Osteoblast (primary cell): Measurements from ENCODE around the gene P2RY6. TPM values are rescaled to one million over a fixed set of nuclear protein-coding genes. Genes with fewer than 3 reads are reported as not detected.

Source experiments
- DNase-seq: peaks from one replicate; pipeline ENCODE4 v3.0.0; 2011; ENCODE audit warnings: low spot score, mixed read lengths; ENCODE audit not compliant: insufficient read length; ENCODE audit errors: missing footprints
- H2AFZ ChIP-seq: 2 replicates; pipeline ENCODE4 v1.6.0; 2011; ENCODE audit warnings: mild to moderate bottlenecking, low read length
- H3K27ac ChIP-seq: 2 replicates; pipeline ENCODE4 v1.5.1; 2011; ENCODE audit warnings: mild to moderate bottlenecking, low read depth, low read length, moderate library complexity
- H3K27me3 ChIP-seq: 2 replicates; pipeline ENCODE4 v1.6.0; 2012; ENCODE audit warnings: mild to moderate bottlenecking, control low read depth, inconsistent platforms, low read length, moderate library complexity; ENCODE audit not compliant: insufficient read depth
- H3K36me3 ChIP-seq: 2 replicates; pipeline ENCODE4 v1.5.1; 2011; ENCODE audit warnings: mild to moderate bottlenecking, low read length, control low read depth, moderate library complexity; ENCODE audit not compliant: insufficient read depth
- H3K4me1 ChIP-seq: 2 replicates; pipeline ENCODE4 v1.5.1; 2011; ENCODE audit warnings: mild to moderate bottlenecking, low read length, control low read depth, moderate library complexity; ENCODE audit not compliant: insufficient read depth
- H3K4me2 ChIP-seq: 2 replicates; pipeline ENCODE4 v1.6.0; 2011; ENCODE audit warnings: mild to moderate bottlenecking, low read length; ENCODE audit not compliant: insufficient read depth
- H3K4me3 ChIP-seq: fragments of 200-600 bp; sonication (generic); 3 replicates; pipeline ENCODE4 v1.5.1; 2012; ENCODE audit warnings: mild to moderate bottlenecking, low read length, inconsistent platforms; ENCODE audit not compliant: insufficient read depth
- H3K79me2 ChIP-seq: 2 replicates; pipeline ENCODE4 v1.6.0; 2012; ENCODE audit warnings: mild to moderate bottlenecking, low read length, control low read depth, inconsistent platforms; ENCODE audit not compliant: insufficient read depth
- H3K9me3 ChIP-seq: 2 replicates; pipeline ENCODE4 v1.5.1; 2011; ENCODE audit warnings: low read depth, low read length, control low read depth
- H4K20me1 ChIP-seq: 2 replicates; pipeline ENCODE4 v1.6.0; 2012; ENCODE audit warnings: mild to moderate bottlenecking, low read length, control low read depth; ENCODE audit not compliant: insufficient read depth
- CTCF ChIP-seq: IDR thresholded peaks from 2 replicates; pipeline ENCODE4 v1.5.1; 2011; ENCODE audit warnings: mild to moderate bottlenecking, low read depth, low read length, moderate library complexity; ENCODE audit errors: extremely low read depth
- total RNA-seq: library from RNA; depleted of rRNA; stranded (reverse); fragments of >200 nt; gene quantifications from 2 replicates; pipeline ENCODE4 v1.2.3, GENCODE V29; 2012

P2RY6 gene
- total RNA-seq, 1 donor, result 0.72 TPM

GRCh38 chr11:73287400-73288101 lies 15.4 kb downstream of the P2RY6 start:
- DNase-seq, result peak; percentile 71
- no peaks in the 10 kb centered on the region for H3K79me2 ChIP-seq
- TF ChIP-seq CTCF, result no peak
- H3K4me2 ChIP-seq, result no peak overlapping the region
- H3K9me3 ChIP-seq, result no peaks in the 10 kb centered on the region
- H2AFZ ChIP-seq, result no peak overlapping the region
- no peaks in the 10 kb centered on the region for H3K27me3 ChIP-seq
- peaks cover 22% of the 10 kb centered on the region for H3K4me1 ChIP-seq
- H4K20me1 ChIP-seq, result no peaks in the 10 kb centered on the region
- no peak overlapping the region for H3K4me3 ChIP-seq
- no peak overlapping the region for H3K27ac ChIP-seq
- no peaks in the 10 kb centered on the region for H3K36me3 ChIP-seq

- Histone ChIP-seq H3K36me3 (no peaks in the 10 kb centered on the region), H2AFZ (peak overlapping the region; percentile 68), H3K4me3 (no peak overlapping the region), H3K27me3 (no peaks in the 10 kb centered on the region), H3K79me2 (no peaks in the 10 kb centered on the region), H3K27ac (peak overlapping the region; percentile 84), H3K9me3 (no peaks in the 10 kb centered on the region), H3K4me2 (peak overlapping the region; percentile 60), H3K4me1 (peaks cover 23% of the 10 kb centered on the region), H4K20me1 (no peaks in the 10 kb centered on the region)
- no peak for TF ChIP-seq CTCF
- DNase-seq, result no peak
Measured at GRCh38 chr11:73288192-73288872, 16.2 kb downstream of the P2RY6 start.

GRCh38 chr11:73288873-73289707 lies 17.0 kb downstream of the P2RY6 start:
- no peaks in the 10 kb centered on the region for H4K20me1 ChIP-seq
- TF ChIP-seq CTCF, result peak; percentile 95
- DNase-seq, result peak; percentile 97
- peak overlapping the region; percentile 43 for H3K4me3 ChIP-seq
- no peaks in the 10 kb centered on the region for H3K36me3 ChIP-seq
- peaks cover 23% of the 10 kb centered on the region for H3K4me1 ChIP-seq
- no peaks in the 10 kb centered on the region for H3K9me3 ChIP-seq
- peak overlapping the region; percentile 84 for H3K27ac ChIP-seq
- H3K27me3 ChIP-seq, result no peaks in the 10 kb centered on the region
- H2AFZ ChIP-seq, result peak overlapping the region; percentile 68
- no peaks in the 10 kb centered on the region for H3K79me2 ChIP-seq
- H3K4me2 ChIP-seq, result peak overlapping the region; percentile 60
